ENCODE results near the gene RNF157. TPM values are rescaled to one million over a fixed set of nuclear protein-coding genes. Genes with fewer than 3 reads are reported as not detected.

RNF157 gene
- total and polyA plus RNA-seq, 10 of the 15 experiments (the other 5 are each of a cell fraction or from before 2014, with no cell fraction given) = 1.4 to 15.9 (median 9.6) TPM

DNA sequence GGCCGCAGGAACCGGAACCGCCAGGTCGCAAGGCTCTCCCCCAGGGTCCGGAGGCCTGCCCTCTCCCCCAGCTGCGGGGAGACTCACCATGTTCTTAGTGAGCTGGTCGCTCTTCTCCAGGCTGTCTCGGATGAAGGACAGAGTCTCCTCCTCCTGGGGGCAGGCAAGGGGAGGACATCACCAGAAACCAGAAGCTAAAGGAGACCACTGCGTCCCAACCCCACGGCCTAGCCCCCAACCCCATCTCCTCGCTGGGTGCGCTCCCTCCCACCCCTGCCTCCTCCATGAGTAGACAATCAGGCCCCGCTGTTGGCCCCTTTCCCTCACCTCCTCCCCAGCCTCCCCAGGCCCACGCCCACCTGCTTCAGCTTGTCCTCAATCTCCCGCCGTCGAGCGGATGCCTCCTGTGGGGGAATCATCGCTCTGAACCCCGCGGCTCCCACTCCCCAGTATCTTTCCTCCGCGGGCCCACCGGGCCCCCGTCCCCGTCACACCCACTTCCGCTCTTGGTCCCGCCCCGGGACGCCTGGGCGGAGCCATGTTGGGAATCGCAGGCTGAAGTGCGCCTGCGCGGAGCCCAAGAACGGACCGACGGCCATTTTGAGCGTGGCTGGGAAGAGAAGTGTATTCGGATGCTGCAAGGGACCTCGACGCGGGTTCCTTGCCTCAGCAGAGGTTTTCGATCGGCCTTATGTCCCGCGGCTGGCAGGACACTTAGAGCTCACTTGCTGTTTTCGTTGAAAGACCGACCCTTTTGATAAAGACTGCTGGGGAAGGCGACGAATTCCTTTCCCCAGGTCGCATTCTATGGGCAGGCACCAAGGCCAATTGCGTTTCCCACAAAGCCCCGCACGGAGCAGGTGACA is 136.8 kb downstream of the RNF157 start, which contains the start of gene EXOC7 (continued):
- TF ChIP-seq POLR2AphosphoS2 (IDR thresholded peaks at IDR 0.05; ENCODE audit: low read depth, low read length) (peak; percentile 65; the same call in 1 of the 2 replicates), REST (IDR thresholded peaks at IDR 0.05; ENCODE audit: low read depth, low read length) (no peak), FOXK2 (IDR thresholded peaks at IDR 0.05) (0 out of 2 replicates have a peak, but pooled peaks have one; percentile 6), SIX5 (IDR thresholded peaks at IDR 0.05; ENCODE audit: low read depth, low read length, severe bottlenecking) (no peak), BACH1 (IDR thresholded peaks at IDR 0.05; ENCODE audit: borderline replicate concordance) (0 out of 2 replicates have a peak, but pooled peaks have one; percentile 23), HDAC6 (IDR thresholded peaks at IDR 0.05; ENCODE audit: unreplicated experiment) (no peak), RELA (IDR thresholded peaks at IDR 0.05; ENCODE audit: borderline replicate concordance, partially characterized antibody) (peak; percentile 20), RCOR1 (conservative IDR thresholded peaks at IDR 0.05; ENCODE audit: low read depth, low read length) (no peak), EGR1 (IDR thresholded peaks at IDR 0.05; ENCODE audit: borderline replicate concordance in 1 of 2, low read depth in 2 of 2, low read length in 2 of 2) (peak in 1 of 2 experiments; percentile 50; a peak in 1 of 3 replicates), YBX1 (IDR thresholded peaks at IDR 0.05) (no peak), E2F4 (IDR thresholded peaks at IDR 0.05; ENCODE audit: low read depth, low read length) (no peak), SMAD1 (IDR thresholded peaks at IDR 0.05; ENCODE audit: low read depth, partially characterized antibody) (peak; percentile 19), ATF2 (IDR thresholded peaks at IDR 0.05; ENCODE audit: low read length) (no peak), NRF1 (conservative IDR thresholded peaks at IDR 0.05; ENCODE audit: low read depth, low read length) (peak; percentile 43; the same call in 1 of the 2 replicates), GATAD2B (conservative IDR thresholded peaks at IDR 0.05; ENCODE audit: low read depth) (no peak), TCF3 (IDR thresholded peaks at IDR 0.05; ENCODE audit: borderline replicate concordance, insufficient read depth, low read depth, low read length) (no peak), USF1 (IDR thresholded peaks at IDR 0.05; ENCODE audit: borderline replicate concordance, extremely low read length, insufficient read depth, low read depth, low read length) (no peak)
- TF ChIP-seq, protein P1, sequence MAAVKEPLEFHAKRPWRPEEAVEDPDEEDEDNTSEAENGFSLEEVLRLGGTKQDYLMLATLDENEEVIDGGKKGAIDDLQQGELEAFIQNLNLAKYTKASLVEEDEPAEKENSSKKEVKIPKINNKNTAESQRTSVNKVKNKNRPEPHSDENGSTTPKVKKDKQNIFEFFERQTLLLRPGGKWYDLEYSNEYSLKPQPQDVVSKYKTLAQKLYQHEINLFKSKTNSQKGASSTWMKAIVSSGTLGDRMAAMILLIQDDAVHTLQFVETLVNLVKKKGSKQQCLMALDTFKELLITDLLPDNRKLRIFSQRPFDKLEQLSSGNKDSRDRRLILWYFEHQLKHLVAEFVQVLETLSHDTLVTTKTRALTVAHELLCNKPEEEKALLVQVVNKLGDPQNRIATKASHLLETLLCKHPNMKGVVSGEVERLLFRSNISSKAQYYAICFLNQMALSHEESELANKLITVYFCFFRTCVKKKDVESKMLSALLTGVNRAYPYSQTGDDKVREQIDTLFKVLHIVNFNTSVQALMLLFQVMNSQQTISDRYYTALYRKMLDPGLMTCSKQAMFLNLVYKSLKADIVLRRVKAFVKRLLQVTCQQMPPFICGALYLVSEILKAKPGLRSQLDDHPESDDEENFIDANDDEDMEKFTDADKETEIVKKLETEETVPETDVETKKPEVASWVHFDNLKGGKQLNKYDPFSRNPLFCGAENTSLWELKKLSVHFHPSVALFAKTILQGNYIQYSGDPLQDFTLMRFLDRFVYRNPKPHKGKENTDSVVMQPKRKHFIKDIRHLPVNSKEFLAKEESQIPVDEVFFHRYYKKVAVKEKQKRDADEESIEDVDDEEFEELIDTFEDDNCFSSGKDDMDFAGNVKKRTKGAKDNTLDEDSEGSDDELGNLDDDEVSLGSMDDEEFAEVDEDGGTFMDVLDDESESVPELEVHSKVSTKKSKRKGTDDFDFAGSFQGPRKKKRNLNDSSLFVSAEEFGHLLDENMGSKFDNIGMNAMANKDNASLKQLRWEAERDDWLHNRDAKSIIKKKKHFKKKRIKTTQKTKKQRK (IDR thresholded peaks at IDR 0.05; ENCODE audit: low read depth, low read length) = no peak

Measured in GM12878 (cell line).